ENCODE measurements around the gene C11orf16.

Gene C11orf16

DNA sequence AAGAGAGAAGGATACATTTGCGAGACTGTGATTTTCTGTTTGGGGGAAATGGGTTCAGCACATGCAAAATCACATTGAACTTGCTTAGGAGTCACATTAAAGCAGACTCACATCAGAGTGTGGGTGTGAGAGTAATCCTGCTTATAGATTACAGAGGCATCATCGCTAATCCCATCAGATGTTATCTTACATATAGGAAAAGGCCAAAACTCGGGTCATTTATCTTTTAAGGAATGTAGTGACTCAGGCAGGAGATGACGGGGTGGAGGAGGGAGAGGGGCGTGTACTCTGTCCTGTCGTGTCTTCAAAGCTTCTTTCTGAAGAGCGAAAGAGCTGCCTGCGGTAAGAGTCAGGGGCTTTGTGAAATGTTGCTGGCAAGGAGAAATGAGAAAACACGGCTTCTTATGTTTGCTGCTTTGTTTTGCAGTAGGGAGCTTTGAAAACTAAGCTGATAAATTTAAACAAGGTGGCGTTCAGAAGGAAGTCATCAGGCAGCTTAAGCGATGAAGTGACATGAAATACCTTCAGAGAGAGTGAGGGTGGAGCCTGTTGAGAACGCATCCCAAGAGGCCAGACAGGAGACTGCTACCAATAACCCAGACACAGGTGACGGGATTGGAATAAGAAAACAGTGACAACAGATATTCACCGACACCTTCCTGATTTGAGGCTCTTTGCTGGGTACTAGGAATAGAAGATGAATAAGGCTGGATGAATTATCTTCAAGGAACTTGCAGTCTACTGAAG is 2.2 kb upstream of the C11orf16 start:
- Histone ChIP-seq H3K4me1 (ENCODE audit: low read length) (no peaks in the 10 kb centered on the region), H3K9ac (ENCODE audit: low read length) (no peak overlapping the region), H3K79me2 (ENCODE audit: low read length) (no peaks in the 10 kb centered on the region), H3K4me3 (ENCODE audit: low read length) (no peak overlapping the region), H2AFZ (ENCODE audit: low read length) (no peak overlapping the region), H3K27me3 (replicated peaks; ENCODE audit: insufficient read depth, low read length) (no peaks in the 10 kb centered on the region), H3K27ac (ENCODE audit: low read length) (no peak overlapping the region), H3K9me2 (replicated peaks; ENCODE audit: insufficient read depth, low read length) (no peaks in the 10 kb centered on the region), H3K9me3 (replicated peaks; ENCODE audit: insufficient read depth, low read length) (no peaks in the 10 kb centered on the region), H3K4me2 (ENCODE audit: low read depth, low read length) (no peak overlapping the region), H4K20me1 (ENCODE audit: insufficient read depth, low read length) (no peaks in the 10 kb centered on the region), H3K36me3 (replicated peaks; ENCODE audit: insufficient read depth, low read length) (no peaks in the 10 kb centered on the region), H3F3A (ENCODE audit: insufficient read depth, low read length) (no peaks in the 10 kb centered on the region)
- no peak for DNase-seq
- no peak for TF ChIP-seq EZH2phosphoT487 (IDR thresholded peaks at IDR 0.05; ENCODE audit: low read length)
- TF ChIP-seq, protein P1, sequence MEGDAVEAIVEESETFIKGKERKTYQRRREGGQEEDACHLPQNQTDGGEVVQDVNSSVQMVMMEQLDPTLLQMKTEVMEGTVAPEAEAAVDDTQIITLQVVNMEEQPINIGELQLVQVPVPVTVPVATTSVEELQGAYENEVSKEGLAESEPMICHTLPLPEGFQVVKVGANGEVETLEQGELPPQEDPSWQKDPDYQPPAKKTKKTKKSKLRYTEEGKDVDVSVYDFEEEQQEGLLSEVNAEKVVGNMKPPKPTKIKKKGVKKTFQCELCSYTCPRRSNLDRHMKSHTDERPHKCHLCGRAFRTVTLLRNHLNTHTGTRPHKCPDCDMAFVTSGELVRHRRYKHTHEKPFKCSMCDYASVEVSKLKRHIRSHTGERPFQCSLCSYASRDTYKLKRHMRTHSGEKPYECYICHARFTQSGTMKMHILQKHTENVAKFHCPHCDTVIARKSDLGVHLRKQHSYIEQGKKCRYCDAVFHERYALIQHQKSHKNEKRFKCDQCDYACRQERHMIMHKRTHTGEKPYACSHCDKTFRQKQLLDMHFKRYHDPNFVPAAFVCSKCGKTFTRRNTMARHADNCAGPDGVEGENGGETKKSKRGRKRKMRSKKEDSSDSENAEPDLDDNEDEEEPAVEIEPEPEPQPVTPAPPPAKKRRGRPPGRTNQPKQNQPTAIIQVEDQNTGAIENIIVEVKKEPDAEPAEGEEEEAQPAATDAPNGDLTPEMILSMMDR (IDR thresholded peaks at IDR 0.05; ENCODE audit: low read length), result no peak
- TF ChIP-seq EZH2 (optimal IDR thresholded peaks at IDR 0.05; ENCODE audit: low read depth, low read length), result no peak

DNA sequence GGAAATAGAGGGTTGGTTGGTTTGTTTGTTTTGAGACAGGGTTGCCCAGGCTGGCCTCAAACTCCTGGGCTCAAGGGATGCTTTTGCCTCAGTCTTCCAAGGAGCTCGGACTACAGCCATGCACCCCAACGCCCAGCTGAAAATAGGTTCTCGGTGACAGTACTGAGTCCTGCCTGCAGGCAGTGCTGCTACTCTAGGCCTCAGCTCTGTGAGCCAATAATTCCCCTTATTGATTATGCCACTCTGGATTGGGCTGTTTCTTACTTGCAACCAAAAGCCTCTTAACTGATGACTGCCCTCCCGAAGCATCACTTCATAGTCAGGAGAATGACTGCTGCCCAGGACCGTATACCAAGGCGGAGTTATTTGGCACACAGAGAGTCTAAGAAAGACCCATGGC is 1.2 kb upstream of the C11orf16 start:
- Histone ChIP-seq H3K27ac (ENCODE audit: low read length) (no peak overlapping the region), H4K20me1 (ENCODE audit: insufficient read depth, low read length) (no peaks in the 10 kb centered on the region), H2AFZ (ENCODE audit: low read length) (no peak overlapping the region), H3K9me2 (replicated peaks; ENCODE audit: insufficient read depth, low read length) (no peaks in the 10 kb centered on the region), H3K4me1 (ENCODE audit: low read length) (no peaks in the 10 kb centered on the region), H3K4me2 (ENCODE audit: low read depth, low read length) (no peak overlapping the region), H3K4me3 (ENCODE audit: low read length) (no peak overlapping the region), H3K79me2 (ENCODE audit: low read length) (no peaks in the 10 kb centered on the region), H3K36me3 (replicated peaks; ENCODE audit: insufficient read depth, low read length) (no peaks in the 10 kb centered on the region), H3K27me3 (replicated peaks; ENCODE audit: insufficient read depth, low read length) (no peaks in the 10 kb centered on the region), H3K9ac (ENCODE audit: low read length) (no peak overlapping the region), H3F3A (ENCODE audit: insufficient read depth, low read length) (no peaks in the 10 kb centered on the region), H3K9me3 (replicated peaks; ENCODE audit: insufficient read depth, low read length) (no peaks in the 10 kb centered on the region)
- no peak for DNase-seq
- TF ChIP-seq EZH2 (optimal IDR thresholded peaks at IDR 0.05; ENCODE audit: low read depth, low read length) (no peak), EZH2phosphoT487 (IDR thresholded peaks at IDR 0.05; ENCODE audit: low read length) (no peak)
- TF ChIP-seq, protein P1 (IDR thresholded peaks at IDR 0.05; ENCODE audit: low read length), result no peak

- Histone ChIP-seq H3K9me2 (replicated peaks; ENCODE audit: insufficient read depth, low read length) (no peaks in the 10 kb centered on the region), H4K20me1 (ENCODE audit: insufficient read depth, low read length) (no peaks in the 10 kb centered on the region), H3K9me3 (replicated peaks; ENCODE audit: insufficient read depth, low read length) (no peaks in the 10 kb centered on the region), H3K36me3 (replicated peaks; ENCODE audit: insufficient read depth, low read length) (no peaks in the 10 kb centered on the region), H3K4me3 (ENCODE audit: low read length) (no peak overlapping the region), H3F3A (ENCODE audit: insufficient read depth, low read length) (no peaks in the 10 kb centered on the region), H2AFZ (ENCODE audit: low read length) (no peak overlapping the region), H3K27me3 (replicated peaks; ENCODE audit: insufficient read depth, low read length) (no peaks in the 10 kb centered on the region), H3K27ac (ENCODE audit: low read length) (no peak overlapping the region), H3K9ac (ENCODE audit: low read length) (no peak overlapping the region), H3K4me2 (ENCODE audit: low read depth, low read length) (no peak overlapping the region), H3K79me2 (ENCODE audit: low read length) (no peaks in the 10 kb centered on the region), H3K4me1 (ENCODE audit: low read length) (no peaks in the 10 kb centered on the region)
- DNase-seq, result no peak
- TF ChIP-seq, protein P1 (IDR thresholded peaks at IDR 0.05; ENCODE audit: low read length), result no peak
- TF ChIP-seq EZH2 (optimal IDR thresholded peaks at IDR 0.05; ENCODE audit: low read depth, low read length) (no peak), EZH2phosphoT487 (IDR thresholded peaks at IDR 0.05; ENCODE audit: low read length) (no peak)
Measured at GRCh38 chr11:8930456-8931175, 2.1 kb downstream of the C11orf16 start.
